Loucy (cell line): ENCODE results near the gene CALN1.

Experiments used
- EZH2phosphoT487 ChIP-seq: fragments of 200-600 bp; IDR thresholded peaks from 2 replicates; pipeline ENCODE4 v1.6.1; 2018; ENCODE audit warnings: antibody characterized with exemption, mild to moderate bottlenecking, moderate library complexity, borderline replicate concordance
- TF ChIP-seq, protein P1 (sequence below): fragments of 200-600 bp; sonication (generic); conservative IDR thresholded peaks from 2 replicates; pipeline ENCODE4 v1.5.1; 2014; ENCODE audit warnings: mild to moderate bottlenecking, antibody characterized with exemption, low read length

DNA sequence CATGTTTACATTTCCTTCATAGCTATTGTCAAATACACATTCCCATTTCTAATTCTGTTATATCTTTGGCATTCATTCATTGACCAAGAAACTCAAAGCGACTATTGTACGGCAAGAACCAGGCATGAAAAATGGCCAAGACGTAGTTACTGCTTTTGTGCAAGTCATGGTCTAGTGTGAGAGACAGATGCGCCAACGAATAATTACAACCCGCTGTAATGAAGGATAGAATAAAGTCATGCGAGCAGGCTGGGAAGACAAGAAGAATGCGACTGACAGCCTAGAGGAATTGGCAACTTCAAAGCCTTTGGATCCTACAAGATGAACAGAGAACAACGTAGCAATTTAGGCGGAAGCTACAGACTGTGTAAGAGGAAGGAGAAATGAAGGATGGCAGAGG is 221.2 kb downstream of the CALN1 start:
- TF ChIP-seq, protein P1, sequence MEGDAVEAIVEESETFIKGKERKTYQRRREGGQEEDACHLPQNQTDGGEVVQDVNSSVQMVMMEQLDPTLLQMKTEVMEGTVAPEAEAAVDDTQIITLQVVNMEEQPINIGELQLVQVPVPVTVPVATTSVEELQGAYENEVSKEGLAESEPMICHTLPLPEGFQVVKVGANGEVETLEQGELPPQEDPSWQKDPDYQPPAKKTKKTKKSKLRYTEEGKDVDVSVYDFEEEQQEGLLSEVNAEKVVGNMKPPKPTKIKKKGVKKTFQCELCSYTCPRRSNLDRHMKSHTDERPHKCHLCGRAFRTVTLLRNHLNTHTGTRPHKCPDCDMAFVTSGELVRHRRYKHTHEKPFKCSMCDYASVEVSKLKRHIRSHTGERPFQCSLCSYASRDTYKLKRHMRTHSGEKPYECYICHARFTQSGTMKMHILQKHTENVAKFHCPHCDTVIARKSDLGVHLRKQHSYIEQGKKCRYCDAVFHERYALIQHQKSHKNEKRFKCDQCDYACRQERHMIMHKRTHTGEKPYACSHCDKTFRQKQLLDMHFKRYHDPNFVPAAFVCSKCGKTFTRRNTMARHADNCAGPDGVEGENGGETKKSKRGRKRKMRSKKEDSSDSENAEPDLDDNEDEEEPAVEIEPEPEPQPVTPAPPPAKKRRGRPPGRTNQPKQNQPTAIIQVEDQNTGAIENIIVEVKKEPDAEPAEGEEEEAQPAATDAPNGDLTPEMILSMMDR, result no peak
- no peak for TF ChIP-seq EZH2phosphoT487
